Activated naive CD8-positive, alpha-beta T cell treated with anti-CD3 and anti-CD28 coated beads for 36 hours (primary cell): ENCODE data around the gene ZNF805. TPM values are rescaled to one million over a fixed set of nuclear protein-coding genes. Genes with fewer than 3 reads are reported as not detected.

Source experiments
- DNase-seq: peaks from one replicate; pipeline ENCODE4 v3.0.0; 2021
- H3K27ac Mint-ChIP-seq: one replicate; pipeline ENCODE4 v1.8.0; 2022; ENCODE audit warnings: mild to moderate bottlenecking, moderate library complexity, mixed read lengths
- H3K27me3 Mint-ChIP-seq: one replicate; pipeline ENCODE4 v1.8.0; 2022; ENCODE audit warnings: mild to moderate bottlenecking, mixed read lengths
- H3K36me3 Mint-ChIP-seq: one replicate; pipeline ENCODE4 v1.8.0; 2021; ENCODE audit warnings: mild to moderate bottlenecking, mixed read lengths
- H3K4me1 Mint-ChIP-seq: one replicate; pipeline ENCODE4 v1.8.0; 2021; ENCODE audit warnings: mixed read lengths
- H3K4me3 Mint-ChIP-seq: one replicate; pipeline ENCODE4 v1.8.0; 2022; ENCODE audit warnings: mild to moderate bottlenecking, moderate library complexity, mixed read lengths
- H3K9me3 Mint-ChIP-seq: one replicate; pipeline ENCODE4 v1.8.0; 2022; ENCODE audit warnings: mixed read lengths
- total RNA-seq, 2 experiments: library from RNA; stranded (reverse); gene quantifications; one replicate each; pipeline ENCODE4 v1.2.3, GENCODE V29; 2021

The ZNF805 gene
- total RNA-seq, 2 experiments from 2014 or later, result 9.7 TPM

- H3K27me3 Mint-ChIP-seq, result no peaks in the 10 kb centered on the region
- H3K27ac Mint-ChIP-seq, result no peak overlapping the region
- H3K36me3 Mint-ChIP-seq, result peaks cover 60% of the 10 kb centered on the region
- peaks cover 36% of the 10 kb centered on the region for H3K4me1 Mint-ChIP-seq
- H3K9me3 Mint-ChIP-seq, result no peaks in the 10 kb centered on the region
- peak; percentile 24 for DNase-seq
- no peak overlapping the region for H3K4me3 Mint-ChIP-seq
These were observed 40.5 kb downstream of the ZNF805 start for GRCh38 chr19:57280962-57281400.

GRCh38 chr19:57282011-57282643 lies 41.7 kb downstream of the ZNF805 start:
- peak; percentile 24 for DNase-seq
- Mint-ChIP-seq H3K27ac (peak overlapping the region; percentile 89), H3K4me3 (no peak overlapping the region)

GRCh38 chr19:57288373-57288772 lies 47.9 kb downstream of the ZNF805 start:
- Mint-ChIP-seq H3K36me3 (peaks cover 96% of the 10 kb centered on the region), H3K27me3 (no peaks in the 10 kb centered on the region), H3K4me1 (peaks cover 23% of the 10 kb centered on the region), H3K9me3 (peaks cover 37% of the 10 kb centered on the region), H3K27ac (no peak overlapping the region), H3K4me3 (no peak overlapping the region)
- DNase-seq, result no peak

More at GRCh38 chr19:57282011-57282643, 41.7 kb downstream of the ZNF805 start:
- H3K36me3 Mint-ChIP-seq, result peaks cover 66% of the 10 kb centered on the region
- no peaks in the 10 kb centered on the region for H3K27me3 Mint-ChIP-seq
- H3K9me3 Mint-ChIP-seq, result peaks cover 2% of the 10 kb centered on the region
- H3K4me1 Mint-ChIP-seq, result peaks cover 41% of the 10 kb centered on the region

GRCh38 chr19:57290970-57291369 lies 50.5 kb downstream of the ZNF805 start:
- peaks cover 12% of the 10 kb centered on the region for H3K4me1 Mint-ChIP-seq
- H3K27me3 Mint-ChIP-seq, result no peaks in the 10 kb centered on the region
- no peak overlapping the region for H3K27ac Mint-ChIP-seq
- no peak for DNase-seq
- peaks cover 57% of the 10 kb centered on the region for H3K9me3 Mint-ChIP-seq
- no peak overlapping the region for H3K4me3 Mint-ChIP-seq
- H3K36me3 Mint-ChIP-seq, result peaks cover 98% of the 10 kb centered on the region

- Mint-ChIP-seq H3K36me3 (peaks cover 96% of the 10 kb centered on the region), H3K27ac (no peak overlapping the region), H3K9me3 (peaks cover 63% of the 10 kb centered on the region), H3K4me1 (peaks cover 8% of the 10 kb centered on the region), H3K27me3 (no peaks in the 10 kb centered on the region), H3K4me3 (no peak overlapping the region)
- no peak for DNase-seq
These were observed 52.1 kb downstream of the ZNF805 start for GRCh38 chr19:57292547-57292946.

- peaks cover 96% of the 10 kb centered on the region for H3K36me3 Mint-ChIP-seq
- no peaks in the 10 kb centered on the region for H3K27me3 Mint-ChIP-seq
- peaks cover 12% of the 10 kb centered on the region for H3K4me1 Mint-ChIP-seq
- no peak for DNase-seq
- no peak overlapping the region for H3K4me3 Mint-ChIP-seq
- no peak overlapping the region for H3K27ac Mint-ChIP-seq
- H3K9me3 Mint-ChIP-seq, result peaks cover 68% of the 10 kb centered on the region
These were observed 53.3 kb downstream of the ZNF805 start for GRCh38 chr19:57293719-57294118.

GRCh38 chr19:57302020-57302465 lies 61.6 kb downstream of the ZNF805 start:
- no peak for DNase-seq
- no peak overlapping the region for H3K27ac Mint-ChIP-seq
- H3K36me3 Mint-ChIP-seq, result peaks cover 76% of the 10 kb centered on the region
- no peak overlapping the region for H3K4me3 Mint-ChIP-seq
- no peaks in the 10 kb centered on the region for H3K27me3 Mint-ChIP-seq
- H3K9me3 Mint-ChIP-seq, result peaks cover 27% of the 10 kb centered on the region
- peaks cover 10% of the 10 kb centered on the region for H3K4me1 Mint-ChIP-seq

GRCh38 chr19:57302727-57303401 lies 62.4 kb downstream of the ZNF805 start:
- peaks cover 21% of the 10 kb centered on the region for H3K9me3 Mint-ChIP-seq
- H3K27ac Mint-ChIP-seq, result no peak overlapping the region
- peaks cover 70% of the 10 kb centered on the region for H3K36me3 Mint-ChIP-seq
- H3K27me3 Mint-ChIP-seq, result no peaks in the 10 kb centered on the region
- no peak overlapping the region for H3K4me3 Mint-ChIP-seq
- peaks cover 8% of the 10 kb centered on the region for H3K4me1 Mint-ChIP-seq
- no peak for DNase-seq

Other genes with a start within 250 kb of the ZNF805 start
- not detected for gene USP29, start 120.6 kb upstream of the ZNF805 start, total RNA-seq
- not detected for gene ZIM3, start 95.4 kb upstream of the ZNF805 start, total RNA-seq
- gene DUXA, start 73.1 kb upstream of the ZNF805 start, total RNA-seq, result not detected
- gene ZNF264, start 49.1 kb upstream of the ZNF805 start, total RNA-seq, result 10 to 100 TPM; 20.0 to 21.7 TPM
- 1 to 10 TPM; 1.2 to 1.3 TPM for gene AURKC, start 9.6 kb upstream of the ZNF805 start, total RNA-seq
- gene ZNF460, start 39.9 kb downstream of the ZNF805 start, total RNA-seq, result 10 to 100 TPM; 40.5 to 44.3 TPM
- 1 to 10 TPM; 8.2 to 8.4 TPM for gene ZNF543, start 79.8 kb downstream of the ZNF805 start, total RNA-seq
- gene ZNF304, start 110.6 kb downstream of the ZNF805 start, total RNA-seq, result 10 to 100 TPM; 10.3 to 10.5 TPM
- gene TRAPPC2B, start 122.9 kb downstream of the ZNF805 start, total RNA-seq, result 1 to 10 TPM; 6.3 to 8.2 TPM
- 1 to 10 TPM; 1.6 to 1.8 TPM for gene ZNF547, start 122.9 kb downstream of the ZNF805 start, total RNA-seq
- 10 to 100 TPM; 17.4 to 18.5 TPM for gene ZNF548, start 149.2 kb downstream of the ZNF805 start, total RNA-seq
- 10 to 100 TPM; 10.5 to 12.3 TPM for gene ZNF17, start 170.5 kb downstream of the ZNF805 start, total RNA-seq
- 10 to 100 TPM; 23.6 to 24.8 TPM for gene ZNF749, start 194.7 kb downstream of the ZNF805 start, total RNA-seq
- gene VN1R1, start 216.5 kb downstream of the ZNF805 start, total RNA-seq, result under 1 TPM; 0.30 to 0.31 TPM
- gene ZNF772, start 236.9 kb downstream of the ZNF805 start, total RNA-seq, result 1 to 10 TPM; 9.3 to 9.7 TPM
- 1 to 10 TPM; 7.5 to 7.8 TPM for gene ZNF419, start 247.1 kb downstream of the ZNF805 start, total RNA-seq